HCEC 1CT (cell line): Measurements from ENCODE around the gene CAMK1D.

ENCODE experiments used
- DNase-seq: peaks from one replicate; pipeline ENCODE4 v3.0.0-alpha.2; 2017

Gene CAMK1D

GRCh38 chr10:12603766-12604470 is 254.6 kb downstream of the CAMK1D start:
- DNase-seq = no peak

GRCh38 chr10:12605580-12606405 is 256.4 kb downstream of the CAMK1D start:
- DNase-seq = no peak

- DNase-seq = no peak
Measured at GRCh38 chr10:12606461-12606860, 257.1 kb downstream of the CAMK1D start.

GRCh38 chr10:12608761-12609160 is 259.4 kb downstream of the CAMK1D start:
- no peak for DNase-seq

- DNase-seq = no peak
Measured at GRCh38 chr10:12609435-12609834, 260.1 kb downstream of the CAMK1D start.

GRCh38 chr10:12613136-12613535 is 263.8 kb downstream of the CAMK1D start:
- no peak for DNase-seq

GRCh38 chr10:12614177-12614995 is 265.0 kb downstream of the CAMK1D start:
- DNase-seq = no peak

GRCh38 chr10:12615296-12616220 is 266.2 kb downstream of the CAMK1D start:
- DNase-seq = no peak

- DNase-seq = no peak
Measured at GRCh38 chr10:12617191-12618175, 268.1 kb downstream of the CAMK1D start.

GRCh38 chr10:12622016-12622415 is 272.7 kb downstream of the CAMK1D start:
- DNase-seq = no peak

GRCh38 chr10:12622691-12623090 is 273.3 kb downstream of the CAMK1D start:
- DNase-seq = no peak

GRCh38 chr10:12625393-12626023 is 276.2 kb downstream of the CAMK1D start:
- no peak for DNase-seq

- DNase-seq = no peak
Measured at GRCh38 chr10:12628153-12628552, 278.8 kb downstream of the CAMK1D start.

GRCh38 chr10:12628964-12629766 is 279.8 kb downstream of the CAMK1D start:
- DNase-seq = no peak

- no peak for DNase-seq
Measured at GRCh38 chr10:12629767-12630165, 280.4 kb downstream of the CAMK1D start.

- DNase-seq = no peak
Measured at GRCh38 chr10:12631216-12631615, 281.9 kb downstream of the CAMK1D start.

- DNase-seq = no peak
Measured at GRCh38 chr10:12631787-12632562, 282.6 kb downstream of the CAMK1D start.

- no peak for DNase-seq
Measured at GRCh38 chr10:12633776-12634620, 284.7 kb downstream of the CAMK1D start.
